DND-41 (cell line): ENCODE measurements around the gene SLX4IP.

Experiments
- EZH2 ChIP-seq: IDR thresholded peaks from 3 replicates; pipeline ENCODE4 v1.6.1; 2012; ENCODE audit warnings: borderline replicate concordance, low read depth, mild to moderate bottlenecking, moderate library complexity, low read length, inconsistent platforms; ENCODE audit not compliant: severe bottlenecking
- TF ChIP-seq, protein P1 (sequence below): IDR thresholded peaks from 2 replicates; pipeline ENCODE4 v1.5.1; 2012; ENCODE audit warnings: borderline replicate concordance, low read length, moderate library complexity, mild to moderate bottlenecking; ENCODE audit not compliant: poor library complexity, severe bottlenecking; ENCODE audit errors: extremely low read depth

GRCh38 chr20:10676518-10676917 is 241.4 kb downstream of the SLX4IP start:
- TF ChIP-seq, protein P1, sequence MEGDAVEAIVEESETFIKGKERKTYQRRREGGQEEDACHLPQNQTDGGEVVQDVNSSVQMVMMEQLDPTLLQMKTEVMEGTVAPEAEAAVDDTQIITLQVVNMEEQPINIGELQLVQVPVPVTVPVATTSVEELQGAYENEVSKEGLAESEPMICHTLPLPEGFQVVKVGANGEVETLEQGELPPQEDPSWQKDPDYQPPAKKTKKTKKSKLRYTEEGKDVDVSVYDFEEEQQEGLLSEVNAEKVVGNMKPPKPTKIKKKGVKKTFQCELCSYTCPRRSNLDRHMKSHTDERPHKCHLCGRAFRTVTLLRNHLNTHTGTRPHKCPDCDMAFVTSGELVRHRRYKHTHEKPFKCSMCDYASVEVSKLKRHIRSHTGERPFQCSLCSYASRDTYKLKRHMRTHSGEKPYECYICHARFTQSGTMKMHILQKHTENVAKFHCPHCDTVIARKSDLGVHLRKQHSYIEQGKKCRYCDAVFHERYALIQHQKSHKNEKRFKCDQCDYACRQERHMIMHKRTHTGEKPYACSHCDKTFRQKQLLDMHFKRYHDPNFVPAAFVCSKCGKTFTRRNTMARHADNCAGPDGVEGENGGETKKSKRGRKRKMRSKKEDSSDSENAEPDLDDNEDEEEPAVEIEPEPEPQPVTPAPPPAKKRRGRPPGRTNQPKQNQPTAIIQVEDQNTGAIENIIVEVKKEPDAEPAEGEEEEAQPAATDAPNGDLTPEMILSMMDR = no peak
- no peak for TF ChIP-seq EZH2
